Jurkat, Clone E6-1 (cell line): ENCODE results near the gene EME1.

Experiments used
- DNase-seq: peaks from one replicate; pipeline ENCODE4 v3.0.0-alpha.2; 2011; ENCODE audit warnings: low read depth, low spot score
- H3K4me3 ChIP-seq: 2 replicates; pipeline ENCODE4 v1.5.1; 2011; ENCODE audit warnings: mild to moderate bottlenecking, low read length, control low read depth, moderate library complexity

Gene EME1

GRCh38 chr17:50346313-50347116, 26.5 kb upstream of the EME1 start:
- H3K4me3 ChIP-seq, result peak overlapping the region; percentile 79
- no peak for DNase-seq

GRCh38 chr17:50347117-50347893, 25.7 kb upstream of the EME1 start:
- DNase-seq, result no peak

GRCh38 chr17:50347894-50348291, 25.1 kb upstream of the EME1 start:
- DNase-seq, result no peak
- H3K4me3 ChIP-seq, result no peak overlapping the region

More at GRCh38 chr17:50347117-50347893, 25.7 kb upstream of the EME1 start:
- H3K4me3 ChIP-seq, result peak overlapping the region; percentile 79

GRCh38 chr17:50348522-50349242, 24.3 kb upstream of the EME1 start:
- DNase-seq, result no peak

GRCh38 chr17:50349243-50349600, 23.8 kb upstream of the EME1 start:
- H3K4me3 ChIP-seq, result no peak overlapping the region
- no peak for DNase-seq

More at GRCh38 chr17:50348522-50349242, 24.3 kb upstream of the EME1 start:
- H3K4me3 ChIP-seq, result no peak overlapping the region

- DNase-seq, result no peak
- H3K4me3 ChIP-seq, result no peak overlapping the region
These were observed 22.3 kb upstream of the EME1 start for GRCh38 chr17:50350733-50351132.

GRCh38 chr17:50352072-50352692, 20.8 kb upstream of the EME1 start:
- no peak for DNase-seq
- no peak overlapping the region for H3K4me3 ChIP-seq

- H3K4me3 ChIP-seq, result no peak overlapping the region
- no peak for DNase-seq
These were observed 20.1 kb upstream of the EME1 start for GRCh38 chr17:50352693-50353599.

- no peak overlapping the region for H3K4me3 ChIP-seq
- DNase-seq, result no peak
These were observed 19.3 kb upstream of the EME1 start for GRCh38 chr17:50353600-50354195.

GRCh38 chr17:50354198-50354597, 18.8 kb upstream of the EME1 start:
- DNase-seq, result no peak
- no peak overlapping the region for H3K4me3 ChIP-seq

GRCh38 chr17:50354776-50355175, 18.3 kb upstream of the EME1 start:
- DNase-seq, result no peak
- H3K4me3 ChIP-seq, result no peak overlapping the region

- DNase-seq, result no peak
- no peak overlapping the region for H3K4me3 ChIP-seq
These were observed 17.7 kb upstream of the EME1 start for GRCh38 chr17:50355336-50355700.

- no peak overlapping the region for H3K4me3 ChIP-seq
- no peak for DNase-seq
These were observed 17.2 kb upstream of the EME1 start for GRCh38 chr17:50355701-50356341.

GRCh38 chr17:50356418-50356817, 16.6 kb upstream of the EME1 start:
- H3K4me3 ChIP-seq, result no peak overlapping the region
- DNase-seq, result no peak

- H3K4me3 ChIP-seq, result no peak overlapping the region
- no peak for DNase-seq
These were observed 16.0 kb upstream of the EME1 start for GRCh38 chr17:50356892-50357510.

- H3K4me3 ChIP-seq, result no peak overlapping the region
- no peak for DNase-seq
These were observed 14.9 kb upstream of the EME1 start for GRCh38 chr17:50358177-50358576.

- DNase-seq, result no peak
- H3K4me3 ChIP-seq, result no peak overlapping the region
These were observed 13.9 kb upstream of the EME1 start for GRCh38 chr17:50359005-50359699.
